Measurements from ENCODE around the gene LRRC10B.
"Not testable (repeated sequence)": the region's sequence is repeated elsewhere in the genome, so short reads cannot be mapped to it uniquely, and the experiment has no call there.

LRRC10B gene

GRCh38 chr11:61507962-61508861 lies at the start of gene LRRC10B:
Gene LRRC10B, plus strand, starts transcription at chr11:61508749. Its CDS starts 250 bp downstream, at chr11:61508999.
- peak; percentile 3 for DNase-seq (ENCODE audit: low spot score)

GRCh38 chr11:61460474-61460881 lies 48.1 kb upstream of the LRRC10B start:
- DNase-seq (ENCODE audit: low spot score) = no peak

- no peak for DNase-seq (ENCODE audit: low spot score)
Observed at GRCh38 chr11:61460986-61461385, 47.6 kb upstream of the LRRC10B start.

GRCh38 chr11:61467602-61468001 lies 40.9 kb upstream of the LRRC10B start:
- not testable (repeated sequence) for DNase-seq (ENCODE audit: low spot score)

- DNase-seq (ENCODE audit: low spot score) = no peak
Observed at GRCh38 chr11:61468002-61468401, 40.5 kb upstream of the LRRC10B start.

- DNase-seq (ENCODE audit: low spot score) = no peak
Observed at GRCh38 chr11:61472282-61472681, 36.3 kb upstream of the LRRC10B start.

GRCh38 chr11:61472868-61473267 lies 35.7 kb upstream of the LRRC10B start:
- DNase-seq (ENCODE audit: low spot score) = no peak

- DNase-seq (ENCODE audit: low spot score) = no peak
Observed at GRCh38 chr11:61473370-61474012, 35.1 kb upstream of the LRRC10B start.

GRCh38 chr11:61474013-61474643 lies 34.4 kb upstream of the LRRC10B start:
- no peak for DNase-seq (ENCODE audit: low spot score)

- DNase-seq (ENCODE audit: low spot score) = no peak
Observed at GRCh38 chr11:61475433-61475832, 33.1 kb upstream of the LRRC10B start.

GRCh38 chr11:61476371-61476770 lies 32.2 kb upstream of the LRRC10B start:
- no peak for DNase-seq (ENCODE audit: low spot score)

- DNase-seq (ENCODE audit: low spot score) = no peak
Observed at GRCh38 chr11:61477126-61477525, 31.4 kb upstream of the LRRC10B start.

GRCh38 chr11:61477727-61478148 lies 30.8 kb upstream of the LRRC10B start:
- DNase-seq (ENCODE audit: low spot score) = peak; percentile 50

- DNase-seq (ENCODE audit: low spot score) = not testable (repeated sequence)
Observed at GRCh38 chr11:61479360-61480058, 29.0 kb upstream of the LRRC10B start.

GRCh38 chr11:61480261-61480993 lies 28.1 kb upstream of the LRRC10B start:
- DNase-seq (ENCODE audit: low spot score) = no peak

GRCh38 chr11:61480994-61481335 lies 27.6 kb upstream of the LRRC10B start:
- DNase-seq (ENCODE audit: low spot score) = no peak

GRCh38 chr11:61481806-61482205 lies 26.7 kb upstream of the LRRC10B start:
- no peak for DNase-seq (ENCODE audit: low spot score)

- no peak for DNase-seq (ENCODE audit: low spot score)
Observed at GRCh38 chr11:61482513-61482912, 26.0 kb upstream of the LRRC10B start.

GRCh38 chr11:61484541-61484940 lies 24.0 kb upstream of the LRRC10B start:
- no peak for DNase-seq (ENCODE audit: low spot score)

- no peak for DNase-seq (ENCODE audit: low spot score)
Observed at GRCh38 chr11:61485080-61485479, 23.5 kb upstream of the LRRC10B start.

GRCh38 chr11:61486011-61486620 lies 22.4 kb upstream of the LRRC10B start:
- no peak for DNase-seq (ENCODE audit: low spot score)
